Activated CD4-positive, alpha-beta T cell treated with anti-CD3 and anti-CD28 coated beads, Interleukin-2, Interleukin-4, amounts not matched to agents 100 ng/mL and 50 ng/mL, durations not matched to agents 16 hours and 8 hours (primary cell): ENCODE data around the gene EIPR1.
"Not testable (repeated sequence)": the region's sequence is repeated elsewhere in the genome, so short reads cannot be mapped to it uniquely, and the experiment has no call there.

Experiments used
- DNase-seq: peaks from one replicate; pipeline ENCODE4 v3.0.0-alpha.2; 2020; ENCODE audit warnings: low spot score

EIPR1 gene

GRCh38 chr2:3287896-3288295 lies 89.7 kb downstream of the EIPR1 start:
- no peak for DNase-seq

- DNase-seq, result not testable (repeated sequence)
These were observed 91.0 kb downstream of the EIPR1 start for GRCh38 chr2:3286646-3287036.

DNA sequence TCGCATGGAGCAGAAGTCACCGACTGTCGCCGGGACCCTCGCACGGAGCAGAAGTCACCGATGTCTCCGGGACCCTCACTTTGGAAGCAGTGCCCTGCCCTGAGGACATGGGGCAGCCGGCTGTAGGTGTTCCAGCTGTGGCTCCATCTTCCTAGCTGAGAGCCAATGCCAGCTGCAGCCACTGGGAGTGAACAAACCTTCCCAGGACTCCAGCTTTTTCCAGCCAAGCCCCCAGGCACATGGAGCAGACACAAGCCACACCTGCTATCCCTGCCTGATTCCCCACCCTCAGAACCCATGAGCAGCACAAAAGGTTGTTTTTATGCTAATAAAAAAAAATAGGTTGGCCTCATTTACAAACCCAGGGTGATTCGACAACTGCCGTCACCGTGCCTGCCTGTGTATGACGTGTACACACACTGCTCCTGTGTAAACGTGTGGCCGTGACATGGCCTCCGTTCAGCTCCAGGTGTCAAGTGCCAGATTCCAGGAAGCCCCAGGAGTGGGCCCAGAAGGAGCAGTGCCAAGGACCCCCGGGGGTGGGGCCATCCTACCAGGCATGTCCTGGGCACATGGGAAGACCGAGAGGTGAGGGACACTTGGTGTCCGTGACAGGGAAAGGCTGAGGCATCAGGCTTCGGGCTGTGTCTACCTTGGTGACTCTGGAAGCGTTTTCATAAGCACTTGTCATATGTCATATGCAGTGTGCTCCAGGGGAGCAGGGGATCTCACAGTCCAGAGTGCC lies 91.5 kb downstream of the EIPR1 start:
- DNase-seq, result no peak

- DNase-seq, result no peak
These were observed 92.7 kb downstream of the EIPR1 start for GRCh38 chr2:3284657-3285630.

DNA sequence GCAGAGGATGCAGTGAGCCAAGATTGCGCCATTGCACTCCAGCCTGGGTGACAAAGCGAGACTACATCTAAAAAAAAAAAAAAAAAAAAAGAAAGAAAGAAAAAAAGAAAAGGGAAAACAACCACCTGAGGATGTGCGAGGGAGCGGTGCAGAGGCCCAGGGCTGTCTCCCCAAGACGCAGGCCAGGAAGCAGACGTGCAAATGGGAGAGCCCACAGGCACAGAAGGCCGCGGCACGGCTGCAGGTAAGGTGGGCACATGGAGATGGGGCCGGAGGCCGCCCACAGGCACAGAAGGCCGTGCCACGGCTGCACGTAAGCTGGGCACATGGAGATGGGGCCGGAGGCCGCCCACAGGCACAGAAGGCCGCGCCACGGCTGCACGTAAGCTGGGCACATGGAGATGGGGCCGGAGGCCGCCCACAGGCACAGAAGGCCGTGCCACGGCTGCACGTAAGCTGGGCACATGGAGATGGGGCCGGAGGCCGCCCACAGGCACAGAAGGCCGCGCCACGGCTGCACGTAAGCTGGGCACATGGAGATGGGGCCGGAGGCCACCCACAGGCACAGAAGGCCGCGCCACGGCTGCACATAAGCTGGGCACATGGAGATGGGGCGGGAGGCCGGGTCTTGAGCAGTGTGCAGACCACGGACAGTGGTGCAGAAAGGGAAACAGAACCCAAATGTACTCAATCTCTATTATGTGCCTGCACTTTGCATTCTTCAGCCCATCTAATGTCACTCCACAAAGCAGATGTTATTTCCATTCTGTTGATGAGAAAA lies 93.6 kb downstream of the EIPR1 start:
- DNase-seq, result not testable (repeated sequence)

DNA sequence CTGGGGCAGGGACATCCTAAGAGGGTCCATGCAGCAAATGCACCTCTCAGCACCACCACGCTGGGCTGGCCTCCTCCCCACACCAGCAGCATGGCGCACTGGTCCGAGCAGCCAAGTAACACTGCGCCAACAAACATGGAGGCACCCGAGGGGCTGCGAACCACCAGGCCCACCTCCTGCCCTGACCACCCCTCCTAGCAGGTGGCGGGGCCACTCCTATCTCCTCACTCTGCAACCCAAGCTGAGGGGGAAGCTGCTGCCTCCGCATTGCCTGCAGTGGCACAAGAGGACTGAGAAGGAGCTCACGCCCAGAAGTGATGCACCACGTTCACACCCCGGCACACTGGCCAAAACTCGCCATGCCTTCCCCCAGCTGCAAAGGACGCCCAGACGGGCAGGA lies 94.4 kb downstream of the EIPR1 start:
- no peak for DNase-seq

GRCh38 chr2:3282056-3282998 lies 95.3 kb downstream of the EIPR1 start:
- no peak for DNase-seq

DNA sequence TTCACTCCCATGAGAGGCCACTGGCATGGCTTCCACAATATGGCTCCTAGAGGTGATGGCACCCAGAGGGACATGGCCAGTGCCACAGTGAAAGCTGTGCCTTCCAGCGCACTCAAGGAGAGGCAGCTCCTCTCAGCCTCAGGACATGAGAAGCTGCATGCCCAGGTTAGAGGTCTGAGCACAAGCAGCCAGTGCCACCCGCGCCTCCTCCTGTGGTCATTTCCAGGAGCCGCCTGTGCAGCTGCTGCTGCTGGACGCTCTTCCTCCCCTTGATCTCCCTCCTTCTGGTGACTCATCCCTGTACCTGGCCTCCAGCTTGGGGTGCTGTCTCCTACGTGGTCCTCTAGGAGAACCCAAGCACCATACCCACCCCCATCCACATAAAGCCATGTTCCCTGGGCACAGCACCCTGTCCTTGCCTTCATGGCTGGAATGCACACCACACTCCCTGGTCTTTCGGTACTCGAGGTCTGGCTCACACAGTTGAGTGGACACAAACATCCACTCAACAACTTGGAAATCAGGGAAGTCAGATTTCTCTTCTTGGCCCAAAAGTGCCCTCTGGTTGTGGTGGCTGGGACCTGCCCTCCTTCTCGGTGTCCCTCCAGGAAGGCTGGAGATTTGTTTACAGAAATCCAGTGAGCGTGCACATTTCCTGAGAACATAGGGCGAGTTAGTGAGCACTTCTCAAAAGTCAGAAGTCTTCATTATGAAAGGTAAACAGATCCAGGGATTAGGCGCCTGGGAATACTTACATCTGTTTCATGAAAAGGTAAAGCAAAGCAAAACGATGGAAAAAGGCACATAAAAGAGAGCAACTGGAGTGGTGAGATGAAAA lies 96.7 kb downstream of the EIPR1 start:
- no peak for DNase-seq

GRCh38 chr2:3280197-3280596 lies 97.4 kb downstream of the EIPR1 start:
- no peak for DNase-seq

- no peak for DNase-seq
These were observed 98.2 kb downstream of the EIPR1 start for GRCh38 chr2:3279236-3279960.

- DNase-seq, result no peak
These were observed 98.9 kb downstream of the EIPR1 start for GRCh38 chr2:3278521-3279218.

GRCh38 chr2:3277748-3278520 lies 99.7 kb downstream of the EIPR1 start:
- no peak for DNase-seq

- DNase-seq, result no peak
These were observed 100.4 kb downstream of the EIPR1 start for GRCh38 chr2:3277050-3277747.

GRCh38 chr2:3272761-3273160 lies 104.9 kb downstream of the EIPR1 start:
- DNase-seq, result peak; percentile 11

GRCh38 chr2:3270095-3270478 lies 107.5 kb downstream of the EIPR1 start:
- no peak for DNase-seq

DNA sequence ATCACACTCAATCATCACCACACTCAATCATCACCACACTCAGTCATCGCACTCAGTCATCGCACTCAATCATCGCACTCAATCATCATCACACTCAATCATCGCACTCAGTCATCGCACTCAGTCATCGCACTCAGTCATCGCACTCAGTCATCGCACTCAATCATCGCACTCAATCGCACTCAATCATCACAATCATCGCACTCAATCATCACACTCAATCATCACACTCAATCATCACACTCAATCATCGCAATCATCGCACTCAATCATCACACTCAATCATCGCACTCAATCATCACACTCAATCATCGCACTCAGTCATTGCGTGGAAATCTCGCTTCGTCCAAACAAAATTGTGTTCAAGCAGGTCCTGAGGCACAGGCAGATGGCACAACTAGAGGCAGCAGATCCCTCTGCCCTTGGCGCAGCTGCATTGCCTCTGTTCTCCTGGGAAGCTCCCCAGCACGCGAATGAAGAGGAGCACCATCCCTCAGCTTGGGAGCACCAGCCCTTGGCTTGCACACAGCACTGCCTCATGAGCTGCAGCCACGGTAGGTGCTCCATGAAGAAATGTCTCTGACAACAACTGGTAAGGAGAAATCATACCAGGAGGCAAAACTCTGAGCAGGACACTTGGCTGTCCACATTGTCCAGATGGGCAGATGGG lies 108.1 kb downstream of the EIPR1 start:
- no peak for DNase-seq

DNA sequence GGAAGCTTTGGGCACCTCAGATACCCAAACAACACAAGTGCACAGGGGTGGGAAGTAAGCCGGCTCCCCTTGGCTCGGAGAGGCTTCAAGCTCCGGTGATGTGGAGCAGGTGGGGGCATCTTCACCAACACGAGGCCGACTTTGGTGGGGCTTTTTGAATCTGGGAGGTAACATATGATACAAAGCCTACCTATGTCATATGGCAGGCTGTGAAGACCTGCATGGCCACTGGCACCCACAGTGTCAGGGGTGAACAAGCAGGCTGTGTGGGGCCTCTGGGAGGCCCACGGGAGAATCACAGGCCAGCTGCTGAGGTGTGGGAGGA lies 109.0 kb downstream of the EIPR1 start:
- no peak for DNase-seq
